CMK (cell line): ENCODE results near the gene PDK2.

ENCODE experiments used
- DNase-seq: peaks from one replicate; pipeline ENCODE4 v3.0.0-alpha.2; 2010; ENCODE audit warnings: low read depth

PDK2 gene

DNA sequence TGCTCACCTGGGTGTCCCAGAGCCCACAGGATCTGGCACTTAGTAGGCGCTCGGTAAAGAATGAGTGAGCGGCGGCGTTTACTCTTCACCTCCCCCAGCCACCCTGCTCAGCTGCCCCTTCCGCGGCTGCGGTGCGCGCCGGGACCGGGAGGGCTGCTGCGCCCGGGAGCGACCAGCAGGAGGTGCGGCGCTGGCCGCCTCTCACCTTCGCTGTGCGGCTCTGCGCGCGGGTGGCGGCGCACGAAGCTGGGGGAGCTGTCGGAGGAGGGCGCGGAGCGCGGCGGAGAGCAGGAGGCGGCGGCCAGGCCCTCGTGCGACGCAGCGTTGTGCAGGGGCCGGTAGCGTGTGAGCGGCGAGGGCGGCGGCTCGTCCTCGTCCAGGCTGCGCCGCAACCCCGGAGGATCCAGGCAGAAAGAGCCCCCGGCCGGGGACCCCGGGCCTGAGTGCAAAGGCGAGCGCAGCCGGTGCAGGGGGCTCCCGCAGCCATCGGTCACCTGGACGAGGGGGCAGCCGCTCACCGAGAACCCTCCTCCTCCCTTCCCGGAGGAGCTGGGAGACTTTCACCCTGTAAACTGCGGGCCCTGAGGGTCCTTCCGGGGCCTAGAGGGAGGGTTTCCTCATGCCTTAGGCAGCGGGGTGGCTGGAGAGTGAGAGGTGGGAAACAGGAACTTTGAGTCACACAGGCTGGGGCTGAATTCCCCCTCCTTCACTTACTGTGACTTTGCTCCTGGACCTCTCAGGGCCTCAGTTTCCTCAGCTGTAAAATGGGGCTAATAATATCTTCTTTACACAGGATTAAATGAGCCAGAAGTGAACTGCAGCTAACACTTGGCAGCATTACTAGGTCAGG is 22.3 kb downstream of the PDK2 start:
- no peak for DNase-seq

GRCh38 chr17:50118076-50118827 is 23.1 kb downstream of the PDK2 start:
- DNase-seq = no peak

DNA sequence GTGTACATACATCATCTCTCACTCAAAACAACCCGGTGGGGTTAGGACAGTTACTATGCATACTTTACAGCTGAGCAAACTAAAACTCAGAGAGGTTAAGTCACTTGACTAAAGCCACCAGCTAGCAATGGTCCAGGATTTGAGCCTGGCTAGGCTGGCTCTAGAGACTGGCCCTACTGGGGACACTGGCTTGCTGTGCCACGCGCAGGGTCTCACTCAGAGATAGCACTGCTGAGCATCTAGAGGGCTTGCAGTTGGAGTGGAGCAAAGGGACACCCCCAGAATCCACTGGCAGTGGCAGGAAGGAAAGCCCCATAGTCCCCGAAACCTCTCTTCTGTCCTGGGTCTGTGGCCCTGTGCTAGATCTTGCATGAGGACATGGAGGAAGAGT is 23.7 kb downstream of the PDK2 start:
- no peak for DNase-seq

DNA sequence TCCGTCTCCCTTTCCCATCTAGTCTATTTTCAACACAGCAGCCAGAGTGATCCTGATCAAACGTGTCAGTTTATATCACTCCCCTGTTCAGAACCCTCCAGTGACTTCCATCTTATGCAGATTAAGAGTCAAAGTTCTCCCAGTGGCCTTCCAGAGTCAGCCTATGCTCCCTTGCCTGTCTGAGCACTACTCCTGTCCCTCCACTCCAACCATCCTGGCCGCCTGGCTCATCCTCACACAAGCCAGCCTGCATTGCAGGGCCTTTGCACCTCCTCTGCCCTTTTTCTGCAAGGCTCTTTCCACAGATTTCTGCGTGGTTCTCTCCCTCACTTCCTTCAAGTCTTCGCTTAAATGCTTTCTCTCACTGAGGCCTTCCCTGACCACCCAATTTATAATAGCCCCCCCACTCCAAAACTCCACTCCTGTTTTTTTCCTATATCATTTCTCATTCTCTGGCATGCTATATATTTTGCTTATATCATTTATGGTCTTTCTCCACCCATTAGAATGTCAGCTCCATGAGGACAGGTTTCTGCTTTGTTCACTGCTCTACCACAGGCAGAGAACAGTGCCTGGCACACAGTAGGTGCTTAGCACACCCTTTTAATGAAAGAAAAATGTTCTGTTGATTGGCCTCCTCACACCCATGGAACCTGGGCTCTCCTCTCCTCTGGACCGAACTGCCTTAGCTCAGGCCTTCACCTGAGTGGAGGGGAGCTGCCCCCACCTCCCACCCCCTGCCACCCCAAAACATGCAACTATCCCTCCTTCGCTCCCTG is 25.5 kb downstream of the PDK2 start:
- DNase-seq = no peak

GRCh38 chr17:50122945-50123344 is 27.8 kb downstream of the PDK2 start:
- DNase-seq = no peak

GRCh38 chr17:50123649-50124349 is 28.6 kb downstream of the PDK2 start:
- no peak for DNase-seq

DNA sequence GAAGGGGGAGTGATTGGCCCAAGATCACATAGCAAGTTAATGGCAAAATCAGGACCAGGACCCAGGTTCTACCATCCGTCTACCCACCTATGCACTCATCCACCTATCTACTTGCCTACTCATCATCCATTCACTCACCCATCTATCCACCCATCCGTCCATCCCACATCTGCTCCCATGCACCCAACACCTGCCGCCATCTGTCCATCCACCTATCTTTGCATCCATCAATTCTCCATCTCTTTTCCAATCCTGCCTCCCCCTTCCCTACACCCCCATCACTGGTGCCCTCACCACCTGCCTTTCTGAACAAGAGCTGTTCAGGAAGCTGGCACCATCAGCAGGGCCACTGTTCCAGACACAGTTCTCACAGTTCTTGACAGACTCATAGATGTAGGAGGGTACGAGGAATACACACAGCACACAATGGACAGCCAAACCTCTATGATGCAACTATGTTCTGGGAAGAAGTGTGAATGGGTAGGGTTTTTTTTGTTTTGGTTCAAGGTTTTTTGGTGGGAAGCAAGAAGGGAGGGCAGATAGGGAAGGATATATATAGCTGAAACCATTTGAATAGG is 30.4 kb downstream of the PDK2 start:
- no peak for DNase-seq

DNA sequence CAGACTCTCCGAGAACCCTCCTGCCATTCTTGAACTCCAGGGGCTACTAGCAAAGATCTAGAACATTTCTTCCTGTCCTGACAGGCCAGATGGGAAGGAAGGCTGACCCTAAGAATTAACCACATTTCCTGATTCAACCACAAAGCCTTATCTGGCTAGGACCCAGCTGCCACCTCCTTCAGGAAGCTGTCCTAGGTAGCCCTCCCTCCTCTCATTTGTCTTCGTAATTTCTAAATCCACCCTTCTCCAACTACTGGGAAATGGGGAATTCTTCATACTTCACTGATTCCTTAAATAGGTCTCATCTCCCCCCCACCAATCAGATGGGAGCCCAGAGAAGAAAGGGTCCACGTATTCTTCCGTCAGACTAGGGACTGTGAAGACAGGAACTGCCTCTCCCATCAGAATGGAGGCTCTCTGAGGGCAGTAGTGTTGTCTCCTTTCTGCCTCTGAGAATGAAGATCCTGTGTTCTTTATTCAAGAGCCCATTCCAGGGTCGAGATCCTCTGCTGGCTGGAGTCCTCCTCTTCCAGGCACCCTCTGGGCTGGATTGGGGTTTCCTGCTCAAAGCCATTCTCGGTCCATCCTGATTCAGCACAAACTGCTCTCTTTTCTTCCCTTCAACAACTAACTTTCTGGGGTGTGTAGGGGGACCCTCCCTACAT is 32.7 kb downstream of the PDK2 start:
- no peak for DNase-seq

DNA sequence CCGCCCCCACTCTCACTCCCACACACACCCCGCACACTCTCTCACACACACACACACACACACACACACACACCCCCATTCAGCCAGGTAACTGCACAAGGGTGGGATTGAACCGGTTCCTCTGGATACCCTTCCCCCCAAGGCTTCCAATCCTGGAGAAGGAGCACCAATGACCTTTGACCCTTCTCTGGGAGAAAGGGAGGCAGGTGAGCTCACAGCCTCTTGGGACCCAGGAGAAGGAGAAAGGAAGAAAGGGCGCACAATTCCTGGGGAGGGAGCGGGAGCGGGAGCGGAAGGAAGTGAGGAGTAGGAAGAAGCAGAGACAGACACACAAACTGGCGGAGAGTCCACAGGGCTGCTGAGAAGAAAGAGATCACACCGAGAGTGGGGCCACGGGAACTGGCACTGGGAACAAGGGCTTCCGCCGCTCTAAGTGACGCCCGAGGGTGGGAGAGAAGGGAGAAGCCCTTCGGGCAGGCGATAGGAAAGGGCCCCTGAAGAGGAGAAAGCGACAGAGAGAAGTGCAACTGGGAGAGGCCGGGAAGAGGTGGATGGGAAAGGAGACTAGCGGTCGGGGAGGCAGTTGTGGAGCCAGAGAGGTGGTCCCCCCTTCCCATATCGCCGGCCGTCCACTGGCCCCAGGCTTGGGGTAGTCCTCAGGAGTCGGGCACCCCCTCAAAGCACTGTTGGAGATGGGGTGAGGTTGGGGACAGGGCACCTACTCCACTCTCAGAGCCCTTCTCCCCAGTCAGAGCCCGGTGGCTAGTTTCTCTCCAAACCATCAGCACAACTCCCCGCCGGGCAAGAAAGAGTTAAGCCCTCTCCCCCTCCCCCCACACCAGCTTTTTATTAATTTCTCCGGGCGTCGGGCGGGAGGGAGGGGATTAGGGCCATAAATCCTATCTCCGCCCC is 33.5 kb downstream of the PDK2 start:
- no peak for DNase-seq

- DNase-seq = no peak
These were observed 34.2 kb downstream of the PDK2 start for GRCh38 chr17:50129353-50129727.

DNA sequence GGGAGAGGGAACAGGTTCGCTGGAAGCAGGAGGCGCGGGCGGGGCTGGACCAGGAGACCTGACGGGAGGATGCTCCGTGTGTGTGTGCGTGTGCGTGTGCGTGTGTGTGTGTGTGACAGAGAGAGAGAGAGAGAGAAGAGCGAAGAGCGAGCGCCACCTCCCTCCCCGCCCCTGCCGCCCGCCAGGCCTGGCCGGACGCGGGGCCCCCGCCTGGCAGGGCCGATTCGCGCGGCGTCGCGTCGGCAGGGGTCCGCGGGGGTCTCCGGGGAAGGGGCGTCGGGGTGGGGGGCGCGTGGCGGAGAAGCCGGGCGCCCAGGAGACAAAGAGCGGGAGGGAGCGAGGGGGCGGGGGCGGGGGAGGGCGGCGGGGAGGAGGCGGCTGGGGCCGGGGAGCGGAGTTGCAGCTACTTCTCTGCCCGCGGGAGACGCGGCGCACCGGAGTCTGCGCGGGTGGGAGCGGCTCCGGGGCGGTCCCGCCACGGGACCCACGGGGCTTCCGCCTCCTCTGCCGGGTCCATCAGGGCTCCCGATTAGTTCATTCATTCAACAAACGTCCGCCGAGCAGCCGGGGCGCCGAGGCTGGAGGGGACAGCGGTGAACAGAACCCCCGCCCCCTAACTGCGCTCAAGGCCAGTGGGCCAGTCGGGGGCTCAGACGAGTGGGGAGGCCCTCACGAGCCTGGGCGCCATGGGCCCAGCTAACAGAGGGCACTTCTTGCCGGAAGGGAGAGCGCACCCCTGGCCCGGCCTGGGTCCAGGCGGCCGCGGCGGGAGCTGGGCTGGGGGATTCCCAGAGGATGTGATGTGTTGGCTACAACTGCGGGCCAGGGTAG is 34.8 kb downstream of the PDK2 start, which contains the start of gene SAMD14:
TSS of gene SAMD14 (minus strand) at position 433 of the 831 bp plus-strand sequence. CDS start 5,201 bp downstream, outside the sequence.
- DNase-seq = no peak

GRCh38 chr17:50130559-50131305 is 35.6 kb downstream of the PDK2 start:
- no peak for DNase-seq

DNA sequence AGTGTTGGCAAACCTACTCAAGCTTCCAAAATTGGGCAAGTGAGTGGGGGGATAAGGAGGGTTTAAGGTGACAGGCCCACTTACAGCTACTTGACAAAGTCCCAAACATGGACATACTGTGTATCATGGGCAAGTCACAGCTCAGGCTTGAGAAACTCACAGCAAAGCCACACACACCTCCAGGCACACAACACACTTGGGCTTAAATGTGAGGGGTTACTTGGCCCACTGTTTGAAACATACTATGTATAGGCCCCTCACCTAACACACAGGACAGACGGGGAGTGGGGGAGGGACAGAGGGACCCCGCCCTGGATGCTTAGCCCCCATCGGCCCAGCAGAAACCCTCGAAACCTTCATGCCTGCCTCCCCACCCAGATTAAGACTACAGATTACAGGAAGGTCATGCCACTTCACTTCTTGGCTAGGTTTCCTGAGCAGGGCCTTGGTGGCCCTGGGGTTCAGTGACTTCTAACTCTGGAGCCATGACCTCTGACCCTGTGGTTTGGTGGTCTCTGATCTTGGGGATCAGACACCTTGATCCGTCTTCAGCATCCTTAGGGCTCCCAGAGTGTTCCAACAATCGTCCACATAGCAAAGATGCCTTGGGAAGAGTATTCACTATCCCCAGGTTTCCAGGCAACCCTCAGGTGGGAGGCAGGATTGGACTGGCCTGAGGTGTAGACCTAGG is 37.1 kb downstream of the PDK2 start:
- DNase-seq = no peak

DNA sequence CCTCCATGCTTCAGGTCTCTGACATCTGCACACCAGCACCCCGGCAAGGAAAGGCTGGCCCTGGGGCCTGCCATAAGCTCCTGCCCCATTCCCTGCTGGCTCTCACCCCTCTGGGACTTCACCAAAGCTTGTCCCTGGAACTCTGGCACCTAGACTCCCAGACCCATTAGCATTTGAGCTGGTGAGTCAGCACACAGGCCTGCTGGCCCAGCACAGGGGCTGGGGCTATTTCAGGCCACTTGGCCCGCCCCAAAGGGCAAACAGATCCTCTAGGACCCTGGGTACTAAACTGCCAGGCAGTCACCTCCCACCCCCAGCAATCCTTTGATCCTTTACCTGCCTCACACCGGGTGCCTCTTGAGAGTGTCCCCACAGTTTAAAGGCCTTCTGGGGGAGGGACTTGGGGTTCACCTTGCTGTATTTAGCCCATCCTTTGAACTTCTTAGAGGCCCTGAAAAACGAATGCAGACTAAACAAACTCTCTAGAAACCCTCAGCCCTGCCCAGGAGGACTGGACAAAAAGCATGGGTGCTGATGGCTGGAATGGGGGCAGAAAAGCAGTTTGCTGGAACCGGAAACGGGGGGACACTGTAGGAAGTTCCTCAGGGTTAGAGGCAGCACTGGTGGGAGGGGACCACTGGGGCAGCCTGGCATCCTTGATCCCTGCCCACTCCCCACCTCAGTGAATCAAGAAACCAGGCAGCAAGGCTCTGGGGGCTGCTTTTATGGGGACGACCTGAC is 38.0 kb downstream of the PDK2 start:
- DNase-seq = no peak

DNA sequence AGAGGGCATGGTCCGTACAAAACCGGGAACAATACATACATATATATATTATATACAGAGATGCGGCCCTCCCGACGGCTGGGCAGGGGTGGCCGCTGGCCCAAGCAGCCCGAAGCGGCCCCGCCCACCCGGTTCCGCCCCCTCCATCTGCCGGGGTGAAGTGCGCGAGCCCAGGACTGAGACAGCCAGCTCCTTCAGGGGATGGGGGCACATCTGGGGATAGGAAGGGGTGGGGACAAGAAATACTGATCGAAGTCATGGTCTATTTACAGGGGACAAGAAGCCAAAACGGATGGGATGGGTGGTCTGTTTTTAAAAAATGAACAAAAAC is 38.6 kb downstream of the PDK2 start:
- no peak for DNase-seq

DNA sequence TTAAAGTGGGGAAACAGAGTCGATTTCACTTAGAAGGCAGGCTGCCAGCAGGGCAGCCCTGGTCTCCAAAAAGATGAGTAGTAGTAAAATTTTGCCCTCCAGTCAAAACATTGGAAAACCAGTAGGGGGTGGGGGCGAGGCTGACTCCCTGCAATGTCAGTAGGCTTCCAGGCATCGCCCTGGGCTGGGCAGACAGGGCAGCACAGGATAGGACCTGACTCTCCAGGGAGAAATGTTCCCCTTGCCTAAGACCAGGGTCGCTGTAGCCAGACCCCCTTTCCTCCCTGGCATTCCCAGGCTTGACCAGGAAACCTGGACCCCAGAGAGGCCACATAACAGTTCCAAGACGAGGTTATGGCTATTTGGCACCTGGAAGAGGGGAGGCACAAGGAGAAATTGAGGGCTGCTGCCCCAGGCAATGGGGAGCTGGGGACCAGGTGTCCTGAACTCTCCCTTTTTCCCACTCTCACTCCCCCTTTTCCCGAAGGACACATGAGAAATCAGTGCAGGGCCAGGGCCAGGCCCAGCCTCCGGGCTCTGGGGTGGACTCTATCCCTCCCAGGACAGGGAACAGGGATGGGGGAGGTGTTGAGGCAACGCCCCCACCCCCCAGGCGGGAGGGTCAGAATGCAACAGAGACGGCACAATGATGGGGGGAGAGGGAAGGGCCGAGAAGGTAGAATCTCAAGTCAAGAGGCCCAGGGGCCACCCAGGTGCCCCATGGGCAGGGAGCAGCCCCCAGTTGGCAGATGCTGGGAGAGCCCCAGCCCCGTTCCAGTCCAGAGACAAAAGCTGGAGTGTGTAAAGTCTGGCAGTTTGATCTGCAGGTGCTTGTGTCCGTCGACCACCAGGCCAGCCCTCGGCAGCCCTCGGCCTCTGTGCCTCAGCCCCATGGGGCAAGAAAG is 39.3 kb downstream of the PDK2 start:
- no peak for DNase-seq
